PFSK-1 (cell line): ENCODE measurements around the gene ACY1.

Experiments
- POLR2AphosphoS5 ChIP-seq: IDR thresholded peaks from 2 replicates; pipeline ENCODE4 v1.6.1; 2012; ENCODE audit warnings: low read depth, mild to moderate bottlenecking, control low read depth, low read length, moderate library complexity
- REST ChIP-seq, 2 experiments: IDR thresholded peaks; 2 replicates each; pipeline versions ENCODE4 v1.6.1 to v1.8.0; 2011 to 2012; ENCODE audit warnings: low read depth in 2 of 2, low read length in 2 of 2, control low read depth in 1 of 2, inconsistent platforms in 1 of 2, mild to moderate bottlenecking in 1 of 2, moderate library complexity in 1 of 2; ENCODE audit not compliant: insufficient read depth in 1 of 2
- SIN3A ChIP-seq: IDR thresholded peaks from 2 replicates; pipeline ENCODE4 v1.6.1; 2012; ENCODE audit warnings: mild to moderate bottlenecking, low read length, moderate library complexity, borderline replicate concordance; ENCODE audit not compliant: insufficient read depth
- TAF1 ChIP-seq: IDR thresholded peaks from 2 replicates; pipeline ENCODE4 v1.6.1; 2012; ENCODE audit warnings: low read length, control low read depth, borderline replicate concordance; ENCODE audit not compliant: insufficient read depth

GRCh38 chr3:52026041-52026440 lies 42.7 kb downstream of the ACY1 start:
- no peak for TF ChIP-seq POLR2AphosphoS5
- TF ChIP-seq REST (IDR thresholded peaks at IDR 0.05; ENCODE audit: insufficient read depth in 1 of 2, low read depth in 2 of 2, low read length in 2 of 2), result no peak
- TF ChIP-seq TAF1, result no peak
- no peak for TF ChIP-seq SIN3A
